NK-92 (cell line): Measurements from ENCODE around the gene STAP1.

Source experiments
- DNase-seq: peaks from one replicate; lab custom pipeline; 2025; ENCODE audit not compliant: unreplicated experiment; lab: John Stamatoyannopoulos, UW

Gene STAP1

DNA sequence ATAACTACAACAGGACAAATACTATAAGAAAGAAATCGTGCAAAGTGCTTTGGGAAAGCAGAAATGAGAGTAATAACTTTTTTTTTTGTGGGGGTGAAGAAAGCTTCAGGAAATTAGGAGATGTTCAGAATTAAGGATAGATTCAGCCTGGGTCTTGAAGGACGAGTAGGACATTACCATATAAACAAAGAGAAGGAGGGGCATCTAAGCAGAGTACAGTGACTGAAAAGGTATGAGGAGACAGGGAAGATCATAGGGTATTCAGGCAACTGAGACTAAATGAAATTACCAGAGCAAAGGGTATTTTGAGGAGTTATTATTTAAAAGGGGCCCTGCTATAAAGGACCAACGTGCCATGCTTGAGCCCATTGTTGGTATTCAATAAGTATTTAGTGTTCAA is 3.1 kb upstream of the STAP1 start:
- DNase-seq, result no peak

GRCh38 chr4:67556436-67556835 is 2.1 kb upstream of the STAP1 start:
- no peak for DNase-seq

- no peak for DNase-seq
Observed at GRCh38 chr4:67565284-67565683, 6.8 kb downstream of the STAP1 start.

DNA sequence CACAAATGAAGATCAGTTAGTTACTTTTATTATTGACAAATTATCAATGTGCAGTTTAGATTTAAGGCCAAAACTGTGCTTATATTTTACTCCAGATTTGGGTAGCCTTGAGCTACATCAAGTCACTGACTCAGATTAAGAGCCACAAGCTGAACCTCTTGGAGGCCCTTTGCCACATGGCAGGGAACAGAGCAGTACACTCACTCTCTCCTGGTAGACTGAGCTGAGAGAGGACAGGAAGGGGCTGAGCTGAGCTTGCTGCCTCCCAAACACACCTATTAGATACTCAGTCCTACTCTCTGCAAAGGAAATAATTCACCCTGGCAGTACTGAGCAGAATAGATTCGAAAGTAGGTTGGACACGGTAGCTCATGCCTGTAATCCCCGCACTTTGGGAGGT is 7.8 kb downstream of the STAP1 start:
- DNase-seq, result no peak

- DNase-seq, result no peak
Observed at GRCh38 chr4:67568820-67569219, 10.3 kb downstream of the STAP1 start.

GRCh38 chr4:67570537-67570936 is 12.0 kb downstream of the STAP1 start:
- no peak for DNase-seq

DNA sequence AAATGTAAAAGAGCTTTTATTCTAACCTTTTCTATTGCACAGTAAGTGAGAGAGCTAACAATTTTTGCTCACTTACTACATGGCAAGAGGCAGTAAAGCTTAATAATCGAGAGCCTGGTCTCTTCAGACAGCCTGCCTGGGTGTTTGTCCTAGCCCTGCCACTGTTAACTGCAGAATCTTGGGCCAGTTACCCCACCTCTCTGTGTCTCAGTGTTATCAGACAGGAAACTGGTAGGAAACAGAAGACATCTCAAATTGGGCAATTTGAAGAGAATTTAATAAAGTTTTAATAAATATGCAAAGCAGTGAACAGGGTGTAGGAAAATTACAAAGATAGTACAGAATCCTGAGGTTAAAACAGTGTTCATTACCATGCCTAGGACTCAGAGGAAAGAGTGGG is 13.4 kb downstream of the STAP1 start:
- no peak for DNase-seq

DNA sequence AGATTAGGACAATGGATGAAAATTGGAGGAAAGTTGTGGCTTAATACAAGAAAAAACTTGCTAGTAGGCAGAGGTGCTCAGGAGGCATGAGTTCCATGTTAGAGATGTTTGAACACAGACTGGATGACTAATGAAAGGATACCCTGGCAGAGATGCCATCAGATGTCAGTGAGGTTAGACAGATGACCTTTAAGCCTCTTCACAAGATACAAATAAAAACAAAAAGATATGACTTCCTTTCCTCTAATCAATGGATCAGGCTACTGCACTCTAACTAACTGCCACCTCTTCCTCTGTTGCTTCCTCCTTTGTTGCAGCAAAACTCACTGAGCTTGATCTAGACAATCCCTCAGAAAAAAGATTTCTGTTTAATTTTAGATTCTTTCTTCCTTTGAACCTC is 14.7 kb downstream of the STAP1 start:
- DNase-seq, result no peak

GRCh38 chr4:67575232-67576058 is 16.9 kb downstream of the STAP1 start:
- no peak for DNase-seq

DNA sequence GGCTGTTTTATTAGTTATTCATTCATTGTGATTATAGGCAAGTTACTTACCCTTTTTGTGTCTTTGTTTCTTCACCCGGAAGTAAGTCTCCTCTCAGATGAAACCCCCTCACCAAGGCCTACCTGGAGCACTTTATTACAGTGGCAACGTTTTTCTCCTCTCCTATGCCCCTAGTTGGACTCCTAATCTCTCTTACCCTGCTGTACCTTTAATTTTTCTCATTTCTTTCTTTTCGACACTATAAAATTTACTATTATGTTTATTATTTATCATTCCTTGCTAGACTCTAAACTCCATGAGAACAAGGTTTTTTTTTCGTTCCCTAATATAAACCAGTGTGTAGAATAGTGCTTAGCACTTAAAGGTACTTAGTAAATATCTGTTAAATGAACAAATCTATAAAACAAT is 17.5 kb downstream of the STAP1 start:
- no peak for DNase-seq

DNA sequence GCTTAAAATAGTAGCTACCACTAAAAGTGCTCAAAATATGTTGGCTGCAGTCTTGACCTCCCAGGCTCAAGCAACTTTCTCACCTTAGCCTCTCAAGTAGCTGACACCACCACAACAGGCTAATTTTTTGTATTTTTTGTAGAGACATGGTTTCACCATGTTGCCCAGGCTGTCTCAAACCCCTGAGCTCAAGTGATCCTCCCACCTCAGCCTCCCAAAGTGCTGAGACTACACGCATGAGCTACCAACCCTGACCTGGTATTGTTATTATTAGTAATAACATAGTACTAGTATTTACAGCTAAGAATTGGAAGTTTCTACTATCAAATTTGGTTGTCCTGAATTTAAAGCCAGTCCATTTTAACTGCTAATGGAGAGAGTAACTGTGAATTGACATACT is 18.0 kb downstream of the STAP1 start:
- no peak for DNase-seq

DNA sequence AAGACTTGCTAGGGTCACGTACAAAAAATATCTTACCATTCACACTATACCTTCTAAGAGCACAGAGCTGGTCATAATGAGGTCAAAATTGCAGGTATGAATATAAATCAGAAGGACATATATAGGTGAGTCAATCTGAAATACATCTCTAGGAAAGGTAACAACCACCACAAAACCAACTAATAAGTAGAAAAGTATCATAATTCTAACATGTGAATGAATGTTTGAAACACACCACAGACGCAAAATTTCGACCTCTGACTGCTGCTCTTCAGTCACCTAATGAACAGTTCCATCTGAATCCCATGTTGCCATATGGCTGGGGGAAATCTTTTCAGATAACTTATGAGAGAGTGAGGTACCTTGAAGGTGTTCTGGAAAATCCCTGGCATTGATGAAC is 22.1 kb downstream of the STAP1 start:
- DNase-seq, result no peak

DNA sequence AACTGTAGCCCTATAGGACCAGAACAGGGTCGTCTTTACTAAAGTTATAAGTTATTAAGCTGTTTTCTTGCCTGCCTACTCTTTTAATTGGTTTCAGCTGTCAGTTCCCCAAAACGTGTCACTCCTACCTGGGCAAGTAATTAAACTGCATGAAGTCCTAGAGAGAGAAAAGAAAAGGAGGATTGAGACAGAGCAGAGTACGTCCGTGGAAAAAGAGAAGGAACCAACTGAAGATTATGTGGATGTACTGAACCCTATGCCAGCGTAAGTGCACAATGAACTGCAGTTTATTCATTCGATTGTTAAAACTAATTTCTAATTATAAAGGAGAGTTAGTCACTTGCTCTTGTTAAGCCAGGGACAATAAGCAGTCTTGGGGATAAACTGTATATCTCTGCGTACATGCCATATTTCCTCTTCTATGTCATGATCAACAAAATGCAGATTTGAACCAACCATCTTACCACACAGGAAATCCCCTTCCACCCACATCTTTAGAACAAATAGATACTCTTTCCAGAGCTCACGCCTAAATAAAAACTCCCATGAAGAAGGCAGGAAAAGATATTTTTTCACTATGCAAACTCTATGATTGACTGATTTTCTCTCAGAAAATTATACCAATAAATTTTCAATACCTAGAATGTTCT is 22.8 kb downstream of the STAP1 start:
- DNase-seq, result no peak

DNA sequence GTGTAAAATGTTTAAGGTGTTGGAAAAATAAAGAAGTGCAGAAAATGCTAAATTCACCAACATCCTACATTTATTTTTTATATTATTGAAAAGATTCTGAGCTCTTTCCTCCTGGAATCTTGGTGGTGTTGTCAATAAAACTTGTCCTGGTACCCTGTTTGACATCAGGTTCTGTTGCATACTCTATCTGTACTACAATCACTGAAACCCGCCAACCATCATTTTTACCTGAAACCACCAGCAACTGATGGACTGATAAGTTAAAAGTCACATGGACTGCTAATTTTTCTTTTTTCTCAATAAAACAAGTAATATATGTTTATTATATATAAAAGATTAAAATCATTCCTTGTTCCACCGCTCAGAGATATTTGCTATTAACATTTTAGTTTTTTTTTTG is 23.4 kb downstream of the STAP1 start:
- no peak for DNase-seq

DNA sequence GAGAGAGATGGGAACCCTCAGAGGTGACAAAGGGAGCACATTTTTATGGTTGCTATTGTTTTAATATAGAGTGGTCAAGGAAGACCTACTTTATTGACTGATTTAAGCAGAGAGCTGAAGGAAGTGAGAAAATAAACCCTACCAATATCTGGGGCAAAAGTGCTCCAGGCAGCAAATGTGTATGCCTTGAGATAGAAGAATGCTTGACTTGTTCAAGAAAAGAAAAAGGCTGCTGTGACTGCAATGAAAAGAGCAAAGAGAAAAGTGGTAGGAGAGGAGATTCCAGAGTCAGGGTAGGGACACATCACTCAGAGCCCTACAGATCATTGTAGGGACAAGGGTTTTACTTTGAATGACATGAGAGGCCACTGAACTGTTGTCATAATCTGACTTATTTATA is 26.0 kb downstream of the STAP1 start:
- no peak for DNase-seq

GRCh38 chr4:67587156-67587555 is 28.6 kb downstream of the STAP1 start:
- no peak for DNase-seq

- DNase-seq, result no peak
Observed at GRCh38 chr4:67593741-67594175, 35.2 kb downstream of the STAP1 start.

GRCh38 chr4:67603310-67604028 is 44.9 kb downstream of the STAP1 start:
- no peak for DNase-seq

- DNase-seq, result no peak
Observed at GRCh38 chr4:67604029-67604381, 45.5 kb downstream of the STAP1 start.

- no peak for DNase-seq
Observed at GRCh38 chr4:67604749-67605148, 46.2 kb downstream of the STAP1 start.

DNA sequence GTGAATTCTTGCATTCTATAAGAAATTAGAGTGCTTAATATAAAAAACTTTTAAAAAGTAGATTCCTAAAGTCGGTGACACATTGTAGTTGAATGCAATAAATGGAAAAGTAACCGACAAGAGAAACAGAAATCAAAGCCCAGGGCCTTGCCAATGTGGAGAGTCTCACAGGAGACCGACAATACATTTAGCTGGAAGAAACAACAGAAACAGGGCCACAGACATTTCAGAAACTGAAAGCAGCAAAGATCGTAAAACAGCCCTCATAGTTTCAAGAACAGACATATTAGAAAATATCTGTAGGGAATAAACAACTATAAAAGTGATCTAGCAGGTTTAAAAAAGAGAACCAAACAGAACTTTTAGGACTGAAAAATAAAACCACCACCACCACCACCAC is 49.5 kb downstream of the STAP1 start:
- no peak for DNase-seq

GRCh38 chr4:67614186-67614585 is 55.7 kb downstream of the STAP1 start:
- no peak for DNase-seq
